ENCODE data around the gene HTR3C.

DNA sequence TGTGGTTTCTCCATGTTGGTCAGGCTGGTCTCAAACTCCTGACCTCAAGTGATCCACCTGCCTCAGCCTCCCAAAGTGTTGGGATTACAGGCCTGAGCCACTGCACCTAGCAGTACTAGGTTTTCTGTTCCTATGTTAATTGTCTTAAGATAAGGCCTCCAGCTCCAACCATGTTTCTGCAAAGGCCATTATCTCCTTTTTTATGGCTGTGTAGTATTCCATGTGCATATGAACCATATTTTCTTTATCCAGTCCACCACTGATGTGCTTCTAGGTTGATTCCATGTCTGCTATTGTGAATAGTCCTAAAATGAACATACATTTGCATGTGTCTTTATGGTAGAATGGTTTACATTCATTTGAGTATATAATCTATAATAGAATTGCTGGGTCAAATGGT is 9.8 kb downstream of the HTR3C start:
- TF ChIP-seq, protein P1, sequence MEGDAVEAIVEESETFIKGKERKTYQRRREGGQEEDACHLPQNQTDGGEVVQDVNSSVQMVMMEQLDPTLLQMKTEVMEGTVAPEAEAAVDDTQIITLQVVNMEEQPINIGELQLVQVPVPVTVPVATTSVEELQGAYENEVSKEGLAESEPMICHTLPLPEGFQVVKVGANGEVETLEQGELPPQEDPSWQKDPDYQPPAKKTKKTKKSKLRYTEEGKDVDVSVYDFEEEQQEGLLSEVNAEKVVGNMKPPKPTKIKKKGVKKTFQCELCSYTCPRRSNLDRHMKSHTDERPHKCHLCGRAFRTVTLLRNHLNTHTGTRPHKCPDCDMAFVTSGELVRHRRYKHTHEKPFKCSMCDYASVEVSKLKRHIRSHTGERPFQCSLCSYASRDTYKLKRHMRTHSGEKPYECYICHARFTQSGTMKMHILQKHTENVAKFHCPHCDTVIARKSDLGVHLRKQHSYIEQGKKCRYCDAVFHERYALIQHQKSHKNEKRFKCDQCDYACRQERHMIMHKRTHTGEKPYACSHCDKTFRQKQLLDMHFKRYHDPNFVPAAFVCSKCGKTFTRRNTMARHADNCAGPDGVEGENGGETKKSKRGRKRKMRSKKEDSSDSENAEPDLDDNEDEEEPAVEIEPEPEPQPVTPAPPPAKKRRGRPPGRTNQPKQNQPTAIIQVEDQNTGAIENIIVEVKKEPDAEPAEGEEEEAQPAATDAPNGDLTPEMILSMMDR (conservative IDR thresholded peaks at IDR 0.05; ENCODE audit: low read length): no peak
- TF ChIP-seq EZH2phosphoT487 (IDR thresholded peaks at IDR 0.05; ENCODE audit: borderline replicate concordance): no peak
